Loucy (cell line): ENCODE results near the gene SETD3.

Experiments used
- H2AFZ ChIP-seq: fragments of 200-600 bp; sonication (generic); 2 replicates; pipeline ENCODE4 v1.6.0; 2016; ENCODE audit warnings: antibody characterized with exemption, mild to moderate bottlenecking, low read length, moderate library complexity
- H3F3A ChIP-seq: fragments of 200-600 bp; 2 replicates; pipeline ENCODE4 v1.6.0; 2016; ENCODE audit warnings: antibody characterized with exemption, low read depth, mild to moderate bottlenecking
- H3K27me3 ChIP-seq: fragments of 200-600 bp; sonication (generic); 2 replicates; pipeline ENCODE4 v1.6.1; 2014; ENCODE audit warnings: low read length, mild to moderate bottlenecking; ENCODE audit not compliant: insufficient read depth, poor library complexity, severe bottlenecking
- H3K36me3 ChIP-seq: fragments of 200-600 bp; sonication (generic); 2 replicates; pipeline ENCODE4 v1.6.1; 2016; ENCODE audit warnings: low read length; ENCODE audit not compliant: insufficient read depth
- H3K4me1 ChIP-seq: fragments of 200-600 bp; sonication (generic); 2 replicates; pipeline ENCODE4 v1.5.1; 2014; ENCODE audit warnings: low read length, mild to moderate bottlenecking; ENCODE audit not compliant: insufficient read depth, poor library complexity, severe bottlenecking
- H3K4me2 ChIP-seq: fragments of 200-600 bp; sonication (generic); 2 replicates; pipeline ENCODE4 v1.6.0; 2014; ENCODE audit warnings: antibody characterized with exemption, low read length, low read depth, mild to moderate bottlenecking; ENCODE audit not compliant: poor library complexity, severe bottlenecking
- H3K4me3 ChIP-seq: fragments of 200-600 bp; sonication (generic); 2 replicates; pipeline ENCODE4 v1.5.1; 2014; ENCODE audit warnings: low read length, mild to moderate bottlenecking, mixed read lengths; ENCODE audit not compliant: poor library complexity, severe bottlenecking
- H3K79me2 ChIP-seq: fragments of 200-600 bp; sonication (generic); 2 replicates; pipeline ENCODE4 v1.6.1; 2014; ENCODE audit warnings: low read length; ENCODE audit not compliant: insufficient read depth
- H3K9ac ChIP-seq: fragments of 200-600 bp; sonication (generic); 2 replicates; pipeline ENCODE4 v1.6.0; 2014; ENCODE audit warnings: mild to moderate bottlenecking, low read depth, low read length, moderate library complexity; ENCODE audit not compliant: poor library complexity, severe bottlenecking
- H3K9me2 ChIP-seq: fragments of 200-600 bp; sonication (generic); replicated peaks from 2 replicates; pipeline ENCODE4 v1.6.1; 2016; ENCODE audit warnings: low read depth, low read length, mixed read lengths
- H3K9me3 ChIP-seq: fragments of 200-600 bp; sonication (generic); 2 replicates; pipeline ENCODE4 v1.6.1; 2014; ENCODE audit warnings: mild to moderate bottlenecking, antibody characterized with exemption, low read length, low read depth; ENCODE audit not compliant: insufficient read depth
- H4K20me1 ChIP-seq: fragments of 200-600 bp; sonication (generic); 2 replicates; pipeline ENCODE4 v1.6.0; 2014; ENCODE audit warnings: antibody characterized with exemption, low read length, mild to moderate bottlenecking; ENCODE audit not compliant: insufficient read depth, poor library complexity, severe bottlenecking
- EZH2phosphoT487 ChIP-seq: fragments of 200-600 bp; IDR thresholded peaks from 2 replicates; pipeline ENCODE4 v1.6.1; 2018; ENCODE audit warnings: antibody characterized with exemption, mild to moderate bottlenecking, moderate library complexity, borderline replicate concordance
- TF ChIP-seq, protein P1 (sequence below): fragments of 200-600 bp; sonication (generic); conservative IDR thresholded peaks from 2 replicates; pipeline ENCODE4 v1.5.1; 2014; ENCODE audit warnings: mild to moderate bottlenecking, antibody characterized with exemption, low read length

SETD3 gene

DNA sequence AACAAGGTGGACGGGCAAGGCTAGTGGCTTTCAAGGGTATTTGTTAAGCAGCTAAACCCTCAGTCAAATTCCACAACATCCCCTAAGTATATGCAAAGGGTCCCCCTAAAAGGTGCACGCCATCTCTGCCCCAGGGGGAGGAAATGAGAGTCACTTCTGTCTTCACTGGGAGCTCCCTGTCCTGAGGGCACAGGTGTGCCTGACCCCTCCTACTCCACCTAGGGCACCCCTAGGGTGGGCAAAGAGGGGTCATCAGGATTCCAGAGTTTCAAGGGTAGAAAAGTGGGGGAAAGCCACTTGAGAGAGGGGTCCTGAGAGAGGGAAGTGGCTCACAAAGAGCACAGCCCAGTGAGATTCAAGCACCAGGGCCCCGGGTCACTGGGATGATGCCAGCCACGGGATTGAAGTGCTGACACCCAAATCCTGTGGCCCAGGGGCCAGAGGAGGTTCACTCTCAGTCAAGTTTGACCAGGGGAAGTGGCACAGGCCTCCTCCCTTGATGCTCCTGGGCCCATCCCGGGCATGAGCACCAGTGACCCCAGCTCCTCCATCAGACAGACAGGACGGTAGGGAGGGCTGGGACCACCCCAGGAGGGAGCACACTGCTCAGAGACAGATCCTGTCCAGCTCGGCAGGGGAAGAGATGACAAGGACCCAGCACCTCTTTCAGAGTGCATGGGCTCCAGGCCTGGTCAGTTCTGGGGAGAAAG, 126.3 kb downstream of the SETD3 start:
- TF ChIP-seq, protein P1, sequence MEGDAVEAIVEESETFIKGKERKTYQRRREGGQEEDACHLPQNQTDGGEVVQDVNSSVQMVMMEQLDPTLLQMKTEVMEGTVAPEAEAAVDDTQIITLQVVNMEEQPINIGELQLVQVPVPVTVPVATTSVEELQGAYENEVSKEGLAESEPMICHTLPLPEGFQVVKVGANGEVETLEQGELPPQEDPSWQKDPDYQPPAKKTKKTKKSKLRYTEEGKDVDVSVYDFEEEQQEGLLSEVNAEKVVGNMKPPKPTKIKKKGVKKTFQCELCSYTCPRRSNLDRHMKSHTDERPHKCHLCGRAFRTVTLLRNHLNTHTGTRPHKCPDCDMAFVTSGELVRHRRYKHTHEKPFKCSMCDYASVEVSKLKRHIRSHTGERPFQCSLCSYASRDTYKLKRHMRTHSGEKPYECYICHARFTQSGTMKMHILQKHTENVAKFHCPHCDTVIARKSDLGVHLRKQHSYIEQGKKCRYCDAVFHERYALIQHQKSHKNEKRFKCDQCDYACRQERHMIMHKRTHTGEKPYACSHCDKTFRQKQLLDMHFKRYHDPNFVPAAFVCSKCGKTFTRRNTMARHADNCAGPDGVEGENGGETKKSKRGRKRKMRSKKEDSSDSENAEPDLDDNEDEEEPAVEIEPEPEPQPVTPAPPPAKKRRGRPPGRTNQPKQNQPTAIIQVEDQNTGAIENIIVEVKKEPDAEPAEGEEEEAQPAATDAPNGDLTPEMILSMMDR, result no peak
- no peak overlapping the region for H3K4me3 ChIP-seq
- no peak overlapping the region for H3K4me2 ChIP-seq
- no peaks in the 10 kb centered on the region for H3K4me1 ChIP-seq
- H3K36me3 ChIP-seq, result no peaks in the 10 kb centered on the region
- no peaks in the 10 kb centered on the region for H3K27me3 ChIP-seq
- H3K9me2 ChIP-seq, result no peaks in the 10 kb centered on the region
- H3F3A ChIP-seq, result no peaks in the 10 kb centered on the region
- no peak overlapping the region for H2AFZ ChIP-seq
- H3K9me3 ChIP-seq, result no peaks in the 10 kb centered on the region
- no peaks in the 10 kb centered on the region for H3K79me2 ChIP-seq
- H3K9ac ChIP-seq, result no peak overlapping the region
- H4K20me1 ChIP-seq, result no peaks in the 10 kb centered on the region

DNA sequence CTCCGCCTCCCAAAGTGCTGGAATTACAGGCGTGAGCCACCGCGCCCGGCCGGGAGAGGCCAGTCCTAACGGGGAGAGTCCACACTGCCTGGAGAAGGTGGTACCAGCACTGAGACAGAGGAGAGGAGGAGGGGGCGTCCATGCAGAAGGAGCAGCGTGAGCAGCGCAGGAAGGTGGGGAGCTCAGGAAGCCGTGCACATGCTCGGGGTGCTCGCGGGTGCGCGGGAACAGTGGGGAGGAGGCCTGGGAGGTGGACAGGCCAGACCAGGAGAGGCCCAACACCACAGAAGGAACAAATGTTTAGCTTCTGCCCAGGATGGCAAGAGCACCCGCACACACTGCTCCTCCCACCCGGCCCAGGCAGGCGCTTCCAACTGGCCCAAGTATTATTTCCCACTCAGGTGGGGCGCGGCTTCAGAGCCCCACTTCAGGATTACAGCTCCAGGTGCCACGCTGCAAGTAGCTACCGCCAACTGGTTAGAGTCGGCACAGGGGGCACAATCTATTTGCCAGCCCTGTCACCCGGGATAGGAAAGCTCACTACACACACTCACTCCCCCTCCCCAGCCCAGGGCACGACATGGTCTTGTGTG, 127.9 kb downstream of the SETD3 start:
- no peaks in the 10 kb centered on the region for H3K79me2 ChIP-seq
- no peaks in the 10 kb centered on the region for H3K27me3 ChIP-seq
- H3F3A ChIP-seq, result no peaks in the 10 kb centered on the region
- no peak for TF ChIP-seq EZH2phosphoT487
- TF ChIP-seq, protein P1, result no peak
- H3K4me1 ChIP-seq, result no peaks in the 10 kb centered on the region
- H2AFZ ChIP-seq, result no peak overlapping the region
- no peaks in the 10 kb centered on the region for H3K36me3 ChIP-seq
- no peaks in the 10 kb centered on the region for H4K20me1 ChIP-seq
- no peaks in the 10 kb centered on the region for H3K9me3 ChIP-seq
- no peak overlapping the region for H3K4me2 ChIP-seq
- H3K4me3 ChIP-seq, result no peak overlapping the region
- no peak overlapping the region for H3K9ac ChIP-seq
- H3K9me2 ChIP-seq, result no peaks in the 10 kb centered on the region

- TF ChIP-seq, protein P1, result no peak
- TF ChIP-seq EZH2phosphoT487, result no peak
- H3F3A ChIP-seq, result no peaks in the 10 kb centered on the region
- no peak overlapping the region for H3K9ac ChIP-seq
- H2AFZ ChIP-seq, result no peak overlapping the region
- no peak overlapping the region for H3K4me2 ChIP-seq
- H4K20me1 ChIP-seq, result no peaks in the 10 kb centered on the region
- H3K79me2 ChIP-seq, result no peaks in the 10 kb centered on the region
- no peaks in the 10 kb centered on the region for H3K4me1 ChIP-seq
- no peaks in the 10 kb centered on the region for H3K27me3 ChIP-seq
- H3K4me3 ChIP-seq, result no peak overlapping the region
- no peaks in the 10 kb centered on the region for H3K9me3 ChIP-seq
- H3K9me2 ChIP-seq, result no peaks in the 10 kb centered on the region
- H3K36me3 ChIP-seq, result no peaks in the 10 kb centered on the region
Measured at GRCh38 chr14:99351166-99352007, 129.3 kb downstream of the SETD3 start.
